Right lobe of liver (tissue), 6 donors: ENCODE measurements around the gene ZYG11A. TPM values are rescaled to one million over a fixed set of nuclear protein-coding genes. Genes with fewer than 3 reads are reported as not detected.

ENCODE experiments used
- ATAC-seq, 4 donors: fragments of 200-7000 bp; cut with Tn5 transposase; one replicate each; pipeline ENCODE4 v1.9.1; 2020; ENCODE audit warnings: mild to moderate bottlenecking in 4 of 4, moderate library complexity in 4 of 4
- DNase-seq, 3 donors: peaks; one replicate each; pipeline ENCODE4 v3.0.0-alpha.2; 2020
- H3K27ac ChIP-seq, 3 donors: fragments of 200-600 bp; one replicate each; pipeline ENCODE4 v1.8.0; 2022
- H3K27me3 ChIP-seq, 2 donors: fragments of 200-600 bp; one replicate each; pipeline ENCODE4 v1.8.0; 2022
- H3K36me3 ChIP-seq, 4 donors: fragments of 200-600 bp; sonication (generic) in 1 of 4; one replicate each; pipeline versions ENCODE4 v1.5.1 to v1.8.0; 2017 to 2022; ENCODE audit warnings: control low read depth in 1 of 4
- H3K4me1 ChIP-seq, 4 donors: fragments of 200-600 bp; sonication (generic) in 1 of 4; one replicate each; pipeline versions ENCODE4 v1.5.1 to v1.8.0; 2017 to 2022; ENCODE audit warnings: control low read depth in 1 of 4
- H3K4me3 ChIP-seq, 3 donors: fragments of 200-600 bp; one replicate each; pipeline ENCODE4 v1.8.0; 2022
- H3K9me3 ChIP-seq, 4 donors: fragments of 200-600 bp; sonication (generic) in 1 of 4; one replicate each; pipeline versions ENCODE4 v1.5.1 to v1.8.0; 2017 to 2022; ENCODE audit warnings: control low read depth in 1 of 4
- CTCF ChIP-seq, 4 donors: fragments of 200-600 bp in 3 of 4; fragments of 450-650 bp in 1 of 4; IDR thresholded peaks; one replicate each; pipeline versions ENCODE4 v1.5.1 to v1.8.0; 2016 to 2022; ENCODE audit warnings: antibody characterized with exemption in 4 of 4, mild to moderate bottlenecking in 2 of 4
- POLR2A ChIP-seq: fragments of 450-650 bp; IDR thresholded peaks from one replicate; pipeline ENCODE4 v1.6.1; 2017; ENCODE audit warnings: antibody characterized with exemption, mild to moderate bottlenecking
- WGBS: methylation state at CpG from one replicate; pipeline ENCODE4 v1.1.6; 2018; ENCODE audit warnings: low coverage, low lambda C conversion rate; ENCODE audit not compliant: insufficient coverage; ENCODE audit errors: missing lambda C conversion rate; 5-methylcytosine and 5-hydroxymethylcytosine counted together
- intact Hi-C, 2 donors: fragments of 100-400 bp; cut with DNase I; formaldehyde crosslinking; loops; one replicate each; pipeline versions ENCODE4 v1.11.2 to v1.14.1; 2022
- total RNA-seq, 6 experiments: library from RNA; depleted of rRNA in 2 of 6; stranded (reverse); fragments of >200 nt in 2 of 6; fragmentation: NEBNext Ultra II Directional in 3 of 6; extraction: Animal tissue kit (Norgen Biotek cat#: 25700) in 3 of 6; gene quantifications; one replicate each; pipeline versions ENCODE4 v1.1.0 to v1.2.4, GENCODE V29; 2016 to 2023
- donor health status: DM: no; HTN: yes; CAD: no.
- donor health status: DM: no; HTN: no; CAD: no.
- donor health status: DM: no; HTN: no; CAD: no.
- donor health status: DM: no; HTN: yes; CAD: no.
- donor health status: DM: no; HTN: yes; CAD: no.

The ZYG11A gene
- total RNA-seq, 6 experiments from 2014 or later, result 0.22 to 1.5 (median 1.0) TPM

GRCh38 chr1:52848423-52848822 lies 5.9 kb downstream of the ZYG11A start:
- TF ChIP-seq CTCF (IDR thresholded peaks at IDR 0.05) (no peak), POLR2A (no peak)
- ATAC-seq, result no peak
- H3K4me3 ChIP-seq, result no peak overlapping the region
- no peaks in the 10 kb centered on the region for H3K27me3 ChIP-seq
- intact Hi-C loops, result no loop called here
- H3K4me1 ChIP-seq, result no peaks in the 10 kb centered on the region
- no peak overlapping the region for H3K27ac ChIP-seq
- H3K36me3 ChIP-seq, result no peaks in the 10 kb centered on the region
- no peaks in the 10 kb centered on the region for H3K9me3 ChIP-seq
- 78% methylated on average over 5 of the region's 5 CpGs for WGBS
- DNase-seq, result no peak

GRCh38 chr1:52850951-52851350 lies 8.4 kb downstream of the ZYG11A start:
- no peaks in the 10 kb centered on the region for H3K27me3 ChIP-seq
- H3K36me3 ChIP-seq, result no peaks in the 10 kb centered on the region
- 89% methylated on average over 4 of the region's 4 CpGs for WGBS
- no peak overlapping the region for H3K27ac ChIP-seq
- DNase-seq, result no peak
- TF ChIP-seq CTCF (IDR thresholded peaks at IDR 0.05), result no peak
- no peak for TF ChIP-seq POLR2A
- H3K4me1 ChIP-seq, result no peaks in the 10 kb centered on the region
- H3K4me3 ChIP-seq, result no peak overlapping the region
- ATAC-seq, result no peak
- intact Hi-C loops, result no loop called here
- H3K9me3 ChIP-seq, result no peaks in the 10 kb centered on the region

GRCh38 chr1:52852854-52853253 lies 10.3 kb downstream of the ZYG11A start:
- Histone ChIP-seq H3K27ac (no peak overlapping the region), H3K36me3 (no peaks in the 10 kb centered on the region), H3K4me1 (no peaks in the 10 kb centered on the region), H3K27me3 (no peaks in the 10 kb centered on the region), H3K9me3 (no peaks in the 10 kb centered on the region), H3K4me3 (no peak overlapping the region)
- ATAC-seq (no peak), DNase-seq (no peak)
- intact Hi-C loops, result no loop called here
- TF ChIP-seq POLR2A, result no peak
- TF ChIP-seq CTCF (IDR thresholded peaks at IDR 0.05), result no peak
- WGBS, result 84% methylated on average over 2 of the region's 2 CpGs

GRCh38 chr1:52855584-52855983 lies 13.0 kb downstream of the ZYG11A start:
- no peak for ATAC-seq
- Histone ChIP-seq H3K36me3 (no peaks in the 10 kb centered on the region), H3K9me3 (no peaks in the 10 kb centered on the region), H3K4me3 (no peak overlapping the region), H3K27me3 (no peaks in the 10 kb centered on the region), H3K27ac (no peak overlapping the region), H3K4me1 (no peaks in the 10 kb centered on the region)
- intact Hi-C loops, result no loop called here
- DNase-seq, result no peak
- TF ChIP-seq CTCF (IDR thresholded peaks at IDR 0.05) (no peak), POLR2A (no peak)
- WGBS, result 95% methylated on average over 4 of the region's 4 CpGs

- H3K27me3 ChIP-seq, result no peaks in the 10 kb centered on the region
- H3K4me1 ChIP-seq, result no peaks in the 10 kb centered on the region
- TF ChIP-seq CTCF (IDR thresholded peaks at IDR 0.05) (no peak), POLR2A (no peak)
- no peak overlapping the region for H3K4me3 ChIP-seq
- no peak for DNase-seq
- ATAC-seq, result no peak
- H3K27ac ChIP-seq, result no peak overlapping the region
- H3K9me3 ChIP-seq, result no peaks in the 10 kb centered on the region
- intact Hi-C loops, result no loop called here
- WGBS, result 100% methylated on average over 4 of the region's 4 CpGs
- H3K36me3 ChIP-seq, result no peaks in the 10 kb centered on the region
Observed at GRCh38 chr1:52856026-52856425, 13.5 kb downstream of the ZYG11A start.
